Prostate gland (tissue), 1 donor: ENCODE data around the gene TMEM161B.

ENCODE experiments used
- POLR2A ChIP-seq: fragments of 450-650 bp; IDR thresholded peaks from one replicate; pipeline ENCODE4 v1.6.1; 2016; ENCODE audit warnings: antibody characterized with exemption, mild to moderate bottlenecking
- POLR2AphosphoS5 ChIP-seq: sonication (generic); formaldehyde crosslinking; IDR thresholded peaks from one replicate; pipeline ENCODE4 v1.6.1; 2017; ENCODE audit warnings: antibody characterized with exemption

GRCh38 chr5:88245893-88246244, 22.8 kb downstream of the TMEM161B start:
- no peak for TF ChIP-seq POLR2A
- no peak for TF ChIP-seq POLR2AphosphoS5
